Hepatocyte (in vitro differentiated cells): ENCODE data around the gene TMEM185B. TPM values are rescaled to one million over a fixed set of nuclear protein-coding genes. Genes with fewer than 3 reads are reported as not detected.
"Not testable (repeated sequence)": the region's sequence is repeated elsewhere in the genome, so short reads cannot be mapped to it uniquely, and the experiment has no call there.

Source experiments
- DNase-seq: peaks from one replicate; pipeline ENCODE4 v3.0.0-alpha.2; 2016; ENCODE audit warnings: low spot score
- H2AFZ ChIP-seq: fragments of 200-600 bp; sonication (generic); 2 replicates; pipeline ENCODE4 v1.6.0; 2016; ENCODE audit warnings: antibody characterized with exemption, mild to moderate bottlenecking
- H3K27ac ChIP-seq: fragments of 200-600 bp; sonication (generic); 2 replicates; pipeline ENCODE4 v1.5.1; 2016; ENCODE audit warnings: mild to moderate bottlenecking
- H3K27me3 ChIP-seq: fragments of 200-600 bp; sonication (generic); 2 replicates; pipeline ENCODE4 v1.6.1; 2016
- H3K36me3 ChIP-seq: fragments of 200-600 bp; sonication (generic); replicated peaks from 2 replicates; pipeline ENCODE4 v1.5.1; 2016; ENCODE audit warnings: low read depth; ENCODE audit not compliant: insufficient read depth
- H3K4me1 ChIP-seq: fragments of 200-600 bp; sonication (generic); 2 replicates; pipeline ENCODE4 v1.5.1; 2016; ENCODE audit warnings: mild to moderate bottlenecking, moderate library complexity; ENCODE audit not compliant: insufficient read depth
- H3K4me2 ChIP-seq: fragments of 200-600 bp; sonication (generic); 2 replicates; pipeline ENCODE4 v1.6.0; 2016
- H3K4me3 ChIP-seq: fragments of 200-600 bp; sonication (generic); 2 replicates; pipeline ENCODE4 v1.5.1; 2016; ENCODE audit warnings: mild to moderate bottlenecking
- H3K79me2 ChIP-seq: fragments of 200-600 bp; sonication (generic); 2 replicates; pipeline ENCODE4 v1.6.0; 2017; ENCODE audit warnings: mild to moderate bottlenecking
- H3K9me2 ChIP-seq: fragments of 200-600 bp; sonication (generic); replicated peaks from 2 replicates; pipeline ENCODE4 v1.6.0; 2017; ENCODE audit warnings: mild to moderate bottlenecking; ENCODE audit not compliant: insufficient read depth
- H3K9me3 ChIP-seq: fragments of 200-600 bp; sonication (generic); 2 replicates; pipeline ENCODE4 v1.5.1; 2016; ENCODE audit warnings: low read depth, mild to moderate bottlenecking
- H4K20me1 ChIP-seq: fragments of 200-600 bp; sonication (generic); 2 replicates; pipeline ENCODE4 v1.6.0; 2016; ENCODE audit warnings: mild to moderate bottlenecking; ENCODE audit not compliant: insufficient read depth, poor library complexity, severe bottlenecking
- CTCF ChIP-seq: fragments of 200-600 bp; sonication (generic); IDR thresholded peaks from 2 replicates; pipeline ENCODE4 v1.5.1; 2016; ENCODE audit warnings: antibody characterized with exemption, mild to moderate bottlenecking; ENCODE audit not compliant: poor library complexity
- EZH2 ChIP-seq: fragments of 200-600 bp; sonication (generic); IDR thresholded peaks from 2 replicates; pipeline ENCODE4 v1.6.1; 2016; ENCODE audit warnings: antibody characterized with exemption, mild to moderate bottlenecking, borderline replicate concordance
- EZH2phosphoT487 ChIP-seq: fragments of 200-600 bp; sonication (generic); IDR thresholded peaks from one replicate; pipeline ENCODE4 v1.6.1; 2018; ENCODE audit warnings: antibody characterized with exemption, mild to moderate bottlenecking, low read depth, moderate library complexity; ENCODE audit not compliant: unreplicated experiment, severe bottlenecking
- WGBS: methylation state at CpG from one replicate; pipeline ENCODE4 v1.1.6; 2016; ENCODE audit warnings: low lambda C conversion rate; ENCODE audit errors: missing lambda C conversion rate; 5-methylcytosine and 5-hydroxymethylcytosine counted together
- polyA plus RNA-seq: library from polyadenylated mRNA; unstranded; fragments of >200 nt; fragmentation: Nextera tagmentation; extraction: Ambion mirVana; gene quantifications from 2 replicates; pipeline ENCODE4 v1.2.1, GENCODE V29; 2016
- total RNA-seq: library from RNA; depleted of rRNA; stranded (reverse); fragments of >200 nt; gene quantifications from 2 replicates; pipeline ENCODE4 v1.2.3, GENCODE V29; 2014

TMEM185B gene
- total and polyA plus RNA-seq, 2 experiments from 2014 or later: 24.0 to 26.2 TPM

- H3K27me3 ChIP-seq: no peaks in the 10 kb centered on the region
- no peak overlapping the region for H3K27ac ChIP-seq
- no peak for TF ChIP-seq EZH2phosphoT487
- no peak for TF ChIP-seq EZH2
- no peak for TF ChIP-seq CTCF
- H3K4me2 ChIP-seq: no peak overlapping the region
- H3K79me2 ChIP-seq: peaks cover 88% of the 10 kb centered on the region
- no peaks in the 10 kb centered on the region for H3K9me2 ChIP-seq
- no peak overlapping the region for H2AFZ ChIP-seq
- WGBS: 97% methylated on average over 5 of the region's 5 CpGs
- H3K4me3 ChIP-seq: no peak overlapping the region
- H3K9me3 ChIP-seq: no peaks in the 10 kb centered on the region
- H3K36me3 ChIP-seq: no peaks in the 10 kb centered on the region
- no peak for DNase-seq
- peaks cover 20% of the 10 kb centered on the region for H4K20me1 ChIP-seq
- H3K4me1 ChIP-seq: no peaks in the 10 kb centered on the region
Observed at GRCh38 chr2:120260736-120261135, 37.5 kb upstream of the TMEM185B start.

DNA sequence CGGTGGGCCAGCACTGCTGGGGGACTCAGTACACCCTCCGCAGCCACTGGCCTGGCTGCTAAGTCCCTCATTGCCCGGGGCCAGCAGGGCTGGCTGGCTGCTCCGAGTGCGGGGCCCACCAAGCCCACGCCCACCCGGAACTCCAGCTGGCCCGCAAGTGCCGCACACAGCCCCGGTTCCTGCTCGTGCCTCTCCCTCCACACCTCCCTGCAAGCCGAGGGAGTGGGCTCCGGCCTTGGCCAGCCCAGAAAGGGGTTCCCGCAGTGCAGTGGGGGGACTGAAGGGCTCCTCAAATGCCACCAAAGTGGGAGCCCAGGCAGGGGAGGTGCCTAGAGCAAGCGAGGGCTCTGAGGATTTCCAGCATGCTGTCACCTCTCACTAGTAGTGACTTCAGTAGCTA lies 36.7 kb upstream of the TMEM185B start:
- H3K9me3 ChIP-seq, H3K27me3 ChIP-seq, DNase-seq, H3K27ac ChIP-seq, H3K36me3 ChIP-seq, H3K4me1 ChIP-seq, H2AFZ ChIP-seq, H3K4me2 ChIP-seq, H3K9me2 ChIP-seq, H3K4me3 ChIP-seq: not testable (repeated sequence)
- peaks cover 88% of the 10 kb centered on the region for H3K79me2 ChIP-seq
- peaks cover 19% of the 10 kb centered on the region for H4K20me1 ChIP-seq
- WGBS: 100% methylated on average over 7 of the region's 15 CpGs

DNA sequence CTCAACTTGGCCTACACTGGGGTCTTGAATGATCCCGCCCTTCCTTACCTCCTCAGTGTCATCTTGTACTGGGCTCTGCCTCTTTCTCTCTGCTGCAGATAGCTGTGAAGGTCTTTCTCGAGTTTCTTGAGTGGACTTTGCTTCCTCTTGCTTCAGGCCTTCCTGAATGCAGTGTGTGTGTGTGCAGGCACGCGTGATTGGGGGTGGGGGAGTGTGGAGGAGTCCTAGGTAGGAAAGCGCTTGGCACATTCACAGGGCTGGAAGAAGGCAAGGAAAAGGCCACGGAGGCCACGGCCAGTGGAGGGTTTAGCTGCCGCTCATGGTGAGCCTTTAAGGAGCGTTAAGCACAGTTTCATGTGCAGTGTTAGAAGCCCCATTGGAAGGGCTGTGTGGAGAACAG lies 35.0 kb upstream of the TMEM185B start:
- H3K9me3 ChIP-seq: no peaks in the 10 kb centered on the region
- peak overlapping the region; percentile 48 for H3K27ac ChIP-seq
- no peaks in the 10 kb centered on the region for H3K9me2 ChIP-seq
- TF ChIP-seq EZH2phosphoT487 (no peak), CTCF (no peak), EZH2 (no peak)
- no peaks in the 10 kb centered on the region for H3K27me3 ChIP-seq
- H3K79me2 ChIP-seq: peaks cover 84% of the 10 kb centered on the region
- H4K20me1 ChIP-seq: peaks cover 15% of the 10 kb centered on the region
- H3K4me3 ChIP-seq: no peak overlapping the region
- no peak overlapping the region for H3K4me2 ChIP-seq
- no peak overlapping the region for H2AFZ ChIP-seq
- peaks cover 4% of the 10 kb centered on the region for H3K4me1 ChIP-seq
- no peak for DNase-seq
- H3K36me3 ChIP-seq: no peaks in the 10 kb centered on the region
- 89% methylated on average over 9 of the region's 9 CpGs for WGBS

DNA sequence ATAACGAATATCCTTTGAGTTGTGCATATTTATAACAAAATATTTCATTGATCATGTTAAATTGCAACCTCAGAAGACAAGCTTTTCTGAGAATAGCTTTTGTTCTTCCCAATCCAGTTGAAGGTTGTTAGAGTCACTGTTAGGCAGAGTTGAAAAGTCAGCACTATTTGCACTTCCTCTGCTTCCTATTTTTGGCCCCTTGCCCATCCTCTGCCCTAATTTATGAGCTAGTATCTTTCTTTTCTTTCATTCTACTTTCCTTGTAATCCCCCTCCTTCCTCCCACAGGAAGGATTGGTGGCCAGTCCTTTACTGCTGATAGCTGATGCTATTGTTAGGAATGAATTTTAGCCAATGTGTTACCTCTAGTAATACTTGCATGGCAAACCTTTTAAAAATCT lies 34.3 kb upstream of the TMEM185B start:
- Histone ChIP-seq H3K9me3 (no peaks in the 10 kb centered on the region), H4K20me1 (peaks cover 13% of the 10 kb centered on the region), H2AFZ (no peak overlapping the region), H3K27ac (peak overlapping the region; percentile 48), H3K9me2 (no peaks in the 10 kb centered on the region), H3K4me1 (peaks cover 4% of the 10 kb centered on the region), H3K4me3 (no peak overlapping the region), H3K79me2 (peaks cover 80% of the 10 kb centered on the region), H3K4me2 (peak overlapping the region; percentile 24), H3K36me3 (no peaks in the 10 kb centered on the region), H3K27me3 (no peaks in the 10 kb centered on the region)
- DNase-seq: no peak
- WGBS: 93% methylated on average over 1 of the region's 1 CpG
- no peak for TF ChIP-seq EZH2phosphoT487

- no peaks in the 10 kb centered on the region for H3K9me3 ChIP-seq
- TF ChIP-seq CTCF: no peak
- no peak for TF ChIP-seq EZH2phosphoT487
- no peak for TF ChIP-seq EZH2
- H3K4me1 ChIP-seq: peaks cover 4% of the 10 kb centered on the region
- no peaks in the 10 kb centered on the region for H3K27me3 ChIP-seq
- peaks cover 8% of the 10 kb centered on the region for H4K20me1 ChIP-seq
- no peaks in the 10 kb centered on the region for H3K36me3 ChIP-seq
- no peaks in the 10 kb centered on the region for H3K9me2 ChIP-seq
- no peak overlapping the region for H2AFZ ChIP-seq
- no peak overlapping the region for H3K4me3 ChIP-seq
- no peak overlapping the region for H3K27ac ChIP-seq
- H3K79me2 ChIP-seq: peaks cover 71% of the 10 kb centered on the region
- WGBS: 79% methylated on average over 1 of the region's 1 CpG
- no peak for DNase-seq
- peak overlapping the region; percentile 33 for H3K4me2 ChIP-seq
Observed at GRCh38 chr2:120256651-120257000, 33.4 kb upstream of the TMEM185B start.
